Measurements from ENCODE around the gene EIF4H.
A peak's percentile ranks its signal among the peaks of the same experiment; 100 is the strongest.

GRCh38 chr7:74174606-74175082, 488 bp downstream of the EIF4H start:
- TF ChIP-seq TEAD4 (IDR thresholded peaks at IDR 0.05; ENCODE audit: low read depth, low read length) (no peak), ATF3 (IDR thresholded peaks at IDR 0.05; ENCODE audit: insufficient read depth, low read depth, low read length) (no peak), POLR2AphosphoS5 (IDR thresholded peaks at IDR 0.05; ENCODE audit: low read depth, low read length) (0 out of 2 replicates have a peak, but pooled peaks have one; percentile 45), POLR2A (IDR thresholded peaks at IDR 0.05; ENCODE audit: control extremely low read depth in 1 of 2, low read depth in 2 of 2, low read length in 2 of 2) (peak; percentile 6 to 10; a peak in 2 of 3 replicates), MAX (IDR thresholded peaks at IDR 0.05) (peak; percentile 64; the same call in 1 of the 2 replicates), RFX5 (IDR thresholded peaks at IDR 0.05; ENCODE audit: borderline replicate concordance, low read depth, low read length) (no peak), CEBPB (IDR thresholded peaks at IDR 0.05; ENCODE audit: low read depth, low read length) (no peak), BCL11A (IDR thresholded peaks at IDR 0.05; ENCODE audit: low read depth in 2 of 2, low read length in 2 of 2) (no peak)

All from H1 (cell line).